Measurements from ENCODE around the gene BYSL.

Gene BYSL

DNA sequence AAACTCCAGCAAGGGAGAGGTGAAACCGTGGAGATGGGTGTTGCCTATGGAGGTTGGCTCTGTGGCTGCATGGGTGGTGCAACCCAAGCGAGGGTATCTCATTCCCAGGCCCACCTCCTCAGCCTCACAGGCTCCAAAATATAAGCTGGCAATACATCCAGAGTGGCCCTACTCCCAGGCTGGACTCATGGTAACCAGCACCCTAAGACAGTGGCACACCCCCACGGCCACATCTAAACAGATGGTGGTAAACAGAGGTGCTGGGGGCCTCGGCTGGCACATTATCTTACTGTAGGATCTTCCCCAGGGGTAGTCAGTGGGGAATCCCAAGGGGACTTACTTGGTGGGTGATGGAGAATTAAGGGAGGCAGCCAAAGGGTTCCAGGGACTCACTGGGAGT, 54.0 kb downstream of the BYSL start:
- Histone ChIP-seq H3K4me3 (ENCODE audit: insufficient read depth, low read length, poor library complexity, severe bottlenecking) (no peak overlapping the region), H3K9me2 (replicated peaks; ENCODE audit: insufficient read depth, low read length) (no peaks in the 10 kb centered on the region), H2AFZ (ENCODE audit: low read depth, low read length, severe bottlenecking) (no peak overlapping the region), H3K79me2 (ENCODE audit: insufficient read depth, low read length) (no peaks in the 10 kb centered on the region), H3K9ac (ENCODE audit: low read length) (no peak overlapping the region), H3K27ac (ENCODE audit: low read depth, low read length) (no peak overlapping the region), H3K27me3 (ENCODE audit: low read length) (no peaks in the 10 kb centered on the region), H3K9me3 (ENCODE audit: insufficient read depth, low read length) (no peaks in the 10 kb centered on the region), H3K36me3 (ENCODE audit: low read length) (no peaks in the 10 kb centered on the region), H4K20me1 (ENCODE audit: low read depth, low read length) (no peaks in the 10 kb centered on the region), H3F3A (ENCODE audit: insufficient read depth) (no peaks in the 10 kb centered on the region; the same call in 1 of the 2 replicates), H3K4me2 (ENCODE audit: low read depth, low read length, poor library complexity, severe bottlenecking) (no peak overlapping the region)
- TF ChIP-seq EZH2phosphoT487 (conservative IDR thresholded peaks at IDR 0.05; ENCODE audit: low read length): no peak
- TF ChIP-seq, protein P1, sequence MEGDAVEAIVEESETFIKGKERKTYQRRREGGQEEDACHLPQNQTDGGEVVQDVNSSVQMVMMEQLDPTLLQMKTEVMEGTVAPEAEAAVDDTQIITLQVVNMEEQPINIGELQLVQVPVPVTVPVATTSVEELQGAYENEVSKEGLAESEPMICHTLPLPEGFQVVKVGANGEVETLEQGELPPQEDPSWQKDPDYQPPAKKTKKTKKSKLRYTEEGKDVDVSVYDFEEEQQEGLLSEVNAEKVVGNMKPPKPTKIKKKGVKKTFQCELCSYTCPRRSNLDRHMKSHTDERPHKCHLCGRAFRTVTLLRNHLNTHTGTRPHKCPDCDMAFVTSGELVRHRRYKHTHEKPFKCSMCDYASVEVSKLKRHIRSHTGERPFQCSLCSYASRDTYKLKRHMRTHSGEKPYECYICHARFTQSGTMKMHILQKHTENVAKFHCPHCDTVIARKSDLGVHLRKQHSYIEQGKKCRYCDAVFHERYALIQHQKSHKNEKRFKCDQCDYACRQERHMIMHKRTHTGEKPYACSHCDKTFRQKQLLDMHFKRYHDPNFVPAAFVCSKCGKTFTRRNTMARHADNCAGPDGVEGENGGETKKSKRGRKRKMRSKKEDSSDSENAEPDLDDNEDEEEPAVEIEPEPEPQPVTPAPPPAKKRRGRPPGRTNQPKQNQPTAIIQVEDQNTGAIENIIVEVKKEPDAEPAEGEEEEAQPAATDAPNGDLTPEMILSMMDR (IDR thresholded peaks at IDR 0.05; ENCODE audit: insufficient read depth, low read length, poor library complexity, severe bottlenecking): no peak

- Histone ChIP-seq H3F3A (ENCODE audit: insufficient read depth) (peaks cover 6% of the 10 kb centered on the region; the same call in 1 of the 2 replicates), H3K79me2 (ENCODE audit: insufficient read depth, low read length) (no peaks in the 10 kb centered on the region), H3K27ac (ENCODE audit: low read depth, low read length) (no peak overlapping the region), H3K36me3 (ENCODE audit: low read length) (no peaks in the 10 kb centered on the region), H3K9me3 (ENCODE audit: insufficient read depth, low read length) (no peaks in the 10 kb centered on the region), H3K9ac (ENCODE audit: low read length) (no peak overlapping the region), H2AFZ (ENCODE audit: low read depth, low read length, severe bottlenecking) (no peak overlapping the region), H3K4me3 (ENCODE audit: insufficient read depth, low read length, poor library complexity, severe bottlenecking) (no peak overlapping the region), H4K20me1 (ENCODE audit: low read depth, low read length) (no peaks in the 10 kb centered on the region), H3K4me2 (ENCODE audit: low read depth, low read length, poor library complexity, severe bottlenecking) (no peak overlapping the region), H3K27me3 (ENCODE audit: low read length) (no peaks in the 10 kb centered on the region), H3K9me2 (replicated peaks; ENCODE audit: insufficient read depth, low read length) (no peaks in the 10 kb centered on the region)
- no peak for TF ChIP-seq EZH2phosphoT487 (conservative IDR thresholded peaks at IDR 0.05; ENCODE audit: low read length)
- TF ChIP-seq, protein P1 (IDR thresholded peaks at IDR 0.05; ENCODE audit: insufficient read depth, low read length, poor library complexity, severe bottlenecking): no peak
Observed at GRCh38 chr6:41976794-41977484, 55.6 kb downstream of the BYSL start.
